K562 (cell line): ENCODE results near the gene ITPKB. TPM values are rescaled to one million over a fixed set of nuclear protein-coding genes. Genes with fewer than 3 reads are reported as not detected.

Source experiments
- NONO ChIP-seq, 2 experiments: fragments of 200-400 bp in 1 of 2; fragments of 450-650 bp in 1 of 2; formaldehyde crosslinking in 1 of 2; IDR thresholded peaks; 2 replicates each; pipeline ENCODE4 v1.6.1; 2017; ENCODE audit warnings: low read depth in 2 of 2, mild to moderate bottlenecking in 2 of 2, moderate library complexity in 2 of 2, low read length in 1 of 2
- RB1 ChIP-seq: fragments of 450-650 bp; IDR thresholded peaks from 2 replicates; pipeline ENCODE4 v1.6.1; 2017; ENCODE audit warnings: low read depth, mild to moderate bottlenecking
- YY1 ChIP-seq, 3 experiments: IDR thresholded peaks; 2 replicates each; pipeline ENCODE4 v1.6.1; 2011; ENCODE audit warnings: low read length in 2 of 3, mild to moderate bottlenecking in 2 of 3, moderate library complexity in 2 of 3, borderline replicate concordance in 1 of 3, control low read depth in 1 of 3, low read depth in 1 of 3; ENCODE audit not compliant: insufficient read depth in 3 of 3, insufficient replicate concordance in 2 of 3, control insufficient read depth in 1 of 3, insufficient read length in 1 of 3; ENCODE audit errors: extremely low read depth in 1 of 3
- ZBTB40 ChIP-seq, 2 experiments: fragments of 450-650 bp in 1 of 2; sonication (generic) in 1 of 2; formaldehyde crosslinking in 1 of 2; IDR thresholded peaks; 2 replicates each; pipeline versions ENCODE4 v1.7.1 to v1.9.0; 2016 to 2022; ENCODE audit warnings: inconsistent platforms in 1 of 2, mild to moderate bottlenecking in 1 of 2, missing genetic modification reagents in 1 of 2
- polyA plus RNA-seq, 8 experiments: library from polyadenylated mRNA; depleted of rRNA in 4 of 8; stranded (reverse) in 5 of 8; unstranded in 3 of 8; fragments of >200 nt; fragmentation: Nextera tagmentation in 2 of 8; fragmentation: Illumina TruSeq in 1 of 8; extraction: Ambion mirVana in 2 of 8; extraction: Trizol in 1 of 8; gene quantifications; 2 replicates each; pipeline versions ENCODE4 v1.2.1 to v1.2.3, GENCODE V29; 2011 to 2014; ENCODE audit warnings: inconsistent platforms in 1 of 8, missing spikeins in 1 of 8
- total RNA-seq, 7 experiments: library from RNA; depleted of rRNA in 6 of 7; stranded (reverse); fragments of >200 nt in 6 of 7; fragmentation: Illumina TruSeq in 2 of 7; extraction: Trizol in 2 of 7; gene quantifications; 2 replicates each; pipeline versions ENCODE4 v1.2.1 to v1.2.3, GENCODE V29; 2011 to 2021; ENCODE audit warnings: low replicate concordance in 1 of 7
- TF ChIP-seq, protein P1 (sequence below): fragments of 200-800 bp; sonication (Bioruptor generic); IDR thresholded peaks from 2 replicates; pipeline ENCODE4 v1.6.1; 2016; ENCODE audit warnings: missing genetic modification characterization, missing compliant biosample characterization

Gene ITPKB
- total and polyA plus RNA-seq, 9 of the 15 experiments (the other 6 are each of a cell fraction or from before 2014, with no cell fraction given): 0.01 to 0.22 TPM; not detected in 7

GRCh38 chr1:226609836-226610455, 129.1 kb downstream of the ITPKB start (continued):
- TF ChIP-seq ZBTB40 (IDR thresholded peaks at IDR 0.05): no peak
- no peak for TF ChIP-seq ZBTB40 (CRISPR knock-in tag; IDR thresholded peaks at IDR 0.05)
- no peak for TF ChIP-seq NONO (IDR thresholded peaks at IDR 0.05; ENCODE audit: low read depth in 2 of 2, low read length in 1 of 2)
- no peak for TF ChIP-seq RB1
- no peak for TF ChIP-seq YY1 (IDR thresholded peaks at IDR 0.05; ENCODE audit: borderline replicate concordance in 1 of 3, control insufficient read depth in 1 of 3, extremely low read depth in 1 of 3, insufficient read depth in 3 of 3, insufficient read length in 1 of 3, insufficient replicate concordance in 2 of 3, low read depth in 1 of 3, low read length in 2 of 3)
- TF ChIP-seq, protein P1, sequence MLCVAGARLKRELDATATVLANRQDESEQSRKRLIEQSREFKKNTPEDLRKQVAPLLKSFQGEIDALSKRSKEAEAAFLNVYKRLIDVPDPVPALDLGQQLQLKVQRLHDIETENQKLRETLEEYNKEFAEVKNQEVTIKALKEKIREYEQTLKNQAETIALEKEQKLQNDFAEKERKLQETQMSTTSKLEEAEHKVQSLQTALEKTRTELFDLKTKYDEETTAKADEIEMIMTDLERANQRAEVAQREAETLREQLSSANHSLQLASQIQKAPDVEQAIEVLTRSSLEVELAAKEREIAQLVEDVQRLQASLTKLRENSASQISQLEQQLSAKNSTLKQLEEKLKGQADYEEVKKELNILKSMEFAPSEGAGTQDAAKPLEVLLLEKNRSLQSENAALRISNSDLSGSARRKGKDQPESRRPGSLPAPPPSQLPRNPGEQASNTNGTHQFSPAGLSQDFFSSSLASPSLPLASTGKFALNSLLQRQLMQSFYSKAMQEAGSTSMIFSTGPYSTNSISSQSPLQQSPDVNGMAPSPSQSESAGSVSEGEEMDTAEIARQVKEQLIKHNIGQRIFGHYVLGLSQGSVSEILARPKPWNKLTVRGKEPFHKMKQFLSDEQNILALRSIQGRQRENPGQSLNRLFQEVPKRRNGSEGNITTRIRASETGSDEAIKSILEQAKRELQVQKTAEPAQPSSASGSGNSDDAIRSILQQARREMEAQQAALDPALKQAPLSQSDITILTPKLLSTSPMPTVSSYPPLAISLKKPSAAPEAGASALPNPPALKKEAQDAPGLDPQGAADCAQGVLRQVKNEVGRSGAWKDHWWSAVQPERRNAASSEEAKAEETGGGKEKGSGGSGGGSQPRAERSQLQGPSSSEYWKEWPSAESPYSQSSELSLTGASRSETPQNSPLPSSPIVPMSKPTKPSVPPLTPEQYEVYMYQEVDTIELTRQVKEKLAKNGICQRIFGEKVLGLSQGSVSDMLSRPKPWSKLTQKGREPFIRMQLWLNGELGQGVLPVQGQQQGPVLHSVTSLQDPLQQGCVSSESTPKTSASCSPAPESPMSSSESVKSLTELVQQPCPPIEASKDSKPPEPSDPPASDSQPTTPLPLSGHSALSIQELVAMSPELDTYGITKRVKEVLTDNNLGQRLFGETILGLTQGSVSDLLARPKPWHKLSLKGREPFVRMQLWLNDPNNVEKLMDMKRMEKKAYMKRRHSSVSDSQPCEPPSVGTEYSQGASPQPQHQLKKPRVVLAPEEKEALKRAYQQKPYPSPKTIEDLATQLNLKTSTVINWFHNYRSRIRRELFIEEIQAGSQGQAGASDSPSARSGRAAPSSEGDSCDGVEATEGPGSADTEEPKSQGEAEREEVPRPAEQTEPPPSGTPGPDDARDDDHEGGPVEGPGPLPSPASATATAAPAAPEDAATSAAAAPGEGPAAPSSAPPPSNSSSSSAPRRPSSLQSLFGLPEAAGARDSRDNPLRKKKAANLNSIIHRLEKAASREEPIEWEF (CRISPR knock-in tag): no peak
